SHP77 (cell line): ENCODE results near the gene FAM168B.

ENCODE experiments used
- DNase-seq, 2 experiments: peaks; one replicate each; lab custom pipeline; 2025; lab: John Stamatoyannopoulos, UW

The FAM168B gene

DNA sequence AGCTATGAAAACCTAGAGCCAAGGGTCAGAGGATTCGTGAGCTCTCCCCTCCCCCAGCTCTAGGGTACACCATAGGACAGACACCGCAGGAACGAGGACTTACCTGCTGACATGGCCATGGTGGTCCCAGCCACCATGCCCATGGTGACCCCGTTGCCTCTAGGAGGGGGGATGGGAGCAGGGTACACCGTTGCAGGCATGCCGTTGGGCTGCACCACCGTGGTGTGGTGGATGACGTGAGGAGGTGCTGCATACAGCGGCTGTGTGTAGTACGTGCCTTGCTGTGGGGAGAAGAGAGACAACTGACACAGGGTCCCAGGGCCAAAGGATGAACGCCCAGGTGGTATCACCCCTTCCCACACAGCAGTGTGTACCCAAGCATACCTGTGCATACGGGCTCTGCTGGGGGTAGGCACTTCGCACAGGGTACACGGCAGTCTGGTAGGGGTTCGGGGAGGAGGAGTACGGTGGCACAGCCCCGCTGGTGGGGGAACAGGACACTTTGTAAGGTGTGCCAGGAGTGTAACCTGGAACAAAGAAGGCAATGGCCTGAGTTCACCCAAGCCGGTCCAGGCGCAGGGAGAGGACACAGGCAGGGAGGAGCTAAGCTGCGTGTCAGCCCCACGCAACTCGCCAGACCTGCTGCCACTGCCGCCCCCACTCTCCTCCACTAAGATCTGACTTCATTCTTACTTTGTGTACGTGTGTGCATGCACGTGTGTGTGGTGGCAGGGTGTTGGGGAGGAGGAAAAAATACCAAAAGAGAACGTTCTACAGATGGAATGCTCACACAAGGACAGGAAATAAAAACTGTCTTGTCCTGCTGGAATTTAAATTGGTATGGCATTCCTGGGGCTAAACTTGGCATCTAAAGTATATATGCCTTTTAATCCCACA lies 37.8 kb downstream of the FAM168B start:
- no peak for DNase-seq

- DNase-seq, result no peak
Observed at GRCh38 chr2:131054488-131054887, 38.8 kb downstream of the FAM168B start.

DNA sequence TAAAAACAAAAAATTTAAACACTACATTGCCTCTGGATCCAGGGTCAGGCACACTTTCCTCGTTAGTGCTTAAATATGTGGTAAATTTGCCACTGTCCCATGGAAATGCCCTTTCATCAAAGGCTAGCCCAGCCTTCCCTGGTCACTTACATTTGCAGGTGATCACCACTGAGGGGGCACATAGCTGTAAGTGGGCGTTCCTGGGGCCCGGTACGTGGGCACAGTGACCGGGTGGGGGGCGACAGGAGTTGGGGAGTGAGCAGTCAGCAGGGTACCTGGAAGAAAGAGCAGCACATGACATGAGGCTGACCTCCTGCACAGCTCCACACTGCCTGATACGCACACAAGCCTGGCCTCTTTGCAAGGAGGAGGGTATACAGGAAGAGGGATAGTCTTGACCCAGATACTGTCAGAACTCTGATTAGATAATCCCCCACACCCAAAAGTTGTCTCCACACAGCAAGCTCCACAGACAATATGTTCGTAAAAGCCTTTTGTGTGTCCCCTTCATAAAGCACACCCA lies 40.5 kb downstream of the FAM168B start:
- no peak for DNase-seq

- DNase-seq, result no peak
Observed at GRCh38 chr2:131050896-131051295, 42.4 kb downstream of the FAM168B start.

- no peak for DNase-seq
Observed at GRCh38 chr2:131049150-131049718, 44.0 kb downstream of the FAM168B start.

GRCh38 chr2:131048641-131049040 lies 44.6 kb downstream of the FAM168B start:
- no peak for DNase-seq

DNA sequence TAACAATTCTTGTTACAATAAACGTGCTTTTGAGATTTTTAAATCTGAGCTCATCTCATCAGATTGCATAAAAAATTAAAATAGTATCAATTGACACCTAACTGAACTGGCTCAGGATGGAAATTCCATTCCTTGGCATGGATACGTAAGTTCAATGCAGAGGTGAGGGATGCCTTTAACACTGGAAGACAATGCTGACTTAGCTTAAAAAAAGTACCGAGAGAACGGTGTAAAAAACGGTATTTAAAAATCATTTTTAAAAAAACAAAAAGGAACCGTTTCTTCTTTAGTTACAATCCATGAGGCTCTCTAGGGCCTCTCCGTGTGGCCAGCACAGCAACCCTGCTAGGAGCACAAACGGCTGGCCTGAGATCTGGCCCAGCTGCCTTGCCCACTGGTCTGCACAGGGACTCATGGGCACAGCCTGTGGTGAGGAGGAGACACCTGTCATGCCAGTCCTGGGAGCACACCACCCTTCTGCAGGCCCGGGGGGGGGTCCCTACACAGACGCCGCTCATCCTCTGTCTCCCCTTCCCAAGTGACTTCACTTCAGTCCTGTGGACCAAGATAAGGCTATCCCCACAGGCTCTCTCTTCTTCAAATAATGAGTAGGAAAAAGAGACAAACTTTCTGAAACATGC lies 45.2 kb downstream of the FAM168B start:
- DNase-seq, result no peak

DNA sequence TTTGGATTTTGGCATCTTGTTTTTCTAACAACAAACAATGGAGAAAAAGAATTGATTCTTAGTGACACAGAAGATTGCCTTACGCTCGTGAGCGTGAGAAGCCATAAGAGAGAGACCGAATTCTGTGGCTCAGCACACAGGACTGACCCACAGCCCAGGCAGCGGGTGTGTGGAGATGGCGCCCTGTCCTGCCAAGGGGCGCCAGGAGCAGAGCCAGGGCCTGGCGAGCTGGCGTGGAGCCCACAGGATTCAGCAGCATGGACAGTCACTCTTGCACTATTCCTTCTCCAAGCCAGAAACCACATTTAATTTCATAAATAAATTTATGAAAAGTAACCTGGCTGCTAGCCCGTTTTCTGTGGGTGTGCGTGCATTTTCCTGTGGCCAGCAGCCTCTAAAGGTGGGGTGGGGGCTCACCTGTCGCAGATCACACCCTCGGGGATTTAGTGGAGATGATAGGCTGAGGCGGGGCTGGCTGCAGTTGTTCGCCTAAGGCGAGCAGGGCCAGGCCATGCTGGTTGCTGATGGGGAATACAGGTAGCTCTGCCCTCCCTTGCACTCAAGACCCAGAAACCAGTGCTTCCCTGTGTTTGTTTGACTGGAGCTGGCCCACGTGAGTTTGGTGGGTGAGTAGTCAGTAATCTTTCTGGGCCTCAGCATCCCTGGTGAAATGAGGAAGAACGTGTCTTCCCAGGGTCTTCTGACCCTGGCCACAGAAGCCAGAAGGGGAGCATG lies 46.2 kb downstream of the FAM168B start:
- no peak for DNase-seq

GRCh38 chr2:131046028-131046917 lies 47.0 kb downstream of the FAM168B start:
- no peak for DNase-seq

DNA sequence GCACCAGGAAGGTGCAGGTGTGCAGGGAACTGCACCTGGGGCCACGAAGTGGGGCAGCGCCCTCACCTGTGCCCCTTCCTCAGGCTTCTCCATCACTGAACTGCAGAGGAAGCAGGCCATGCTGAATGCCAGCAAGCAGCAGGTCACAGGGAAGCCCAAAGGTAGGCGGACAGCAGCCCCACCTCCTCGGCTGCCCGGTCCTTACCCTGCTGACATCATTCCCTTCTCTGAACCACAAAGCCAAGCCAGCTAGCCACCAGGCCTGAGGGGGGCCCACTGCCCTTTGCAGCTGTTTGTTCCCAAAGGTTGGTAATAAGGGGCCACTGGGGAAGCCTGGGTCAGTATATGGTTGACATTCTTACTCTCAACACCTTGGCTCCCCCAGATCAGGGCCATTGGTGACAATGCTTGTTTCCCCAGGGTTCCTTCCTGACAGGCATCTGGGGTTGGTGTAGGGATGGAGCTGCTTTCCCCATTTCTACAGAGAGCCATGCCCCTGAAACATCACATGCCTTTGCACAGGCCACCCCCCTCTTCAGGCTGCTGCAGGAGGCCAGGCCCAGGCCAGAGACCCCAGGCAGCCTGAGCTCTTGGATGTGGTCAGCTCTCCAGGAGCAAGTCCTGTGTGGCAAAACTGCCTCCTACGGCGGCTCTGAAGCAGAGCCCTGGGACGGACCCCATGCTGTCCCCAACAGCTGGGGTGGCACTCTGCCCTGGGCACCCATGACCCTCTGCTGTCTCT lies 47.8 kb downstream of the FAM168B start:
- DNase-seq, result no peak

GRCh38 chr2:131044757-131045150 lies 48.5 kb downstream of the FAM168B start:
- DNase-seq, result no peak

- no peak for DNase-seq
Observed at GRCh38 chr2:131044075-131044756, 49.0 kb downstream of the FAM168B start.

GRCh38 chr2:131043199-131044074 lies 49.8 kb downstream of the FAM168B start:
- DNase-seq, result no peak

- no peak for DNase-seq
Observed at GRCh38 chr2:131042148-131042775, 51.0 kb downstream of the FAM168B start.

GRCh38 chr2:131041402-131042147 lies 51.7 kb downstream of the FAM168B start:
- DNase-seq, result no peak

DNA sequence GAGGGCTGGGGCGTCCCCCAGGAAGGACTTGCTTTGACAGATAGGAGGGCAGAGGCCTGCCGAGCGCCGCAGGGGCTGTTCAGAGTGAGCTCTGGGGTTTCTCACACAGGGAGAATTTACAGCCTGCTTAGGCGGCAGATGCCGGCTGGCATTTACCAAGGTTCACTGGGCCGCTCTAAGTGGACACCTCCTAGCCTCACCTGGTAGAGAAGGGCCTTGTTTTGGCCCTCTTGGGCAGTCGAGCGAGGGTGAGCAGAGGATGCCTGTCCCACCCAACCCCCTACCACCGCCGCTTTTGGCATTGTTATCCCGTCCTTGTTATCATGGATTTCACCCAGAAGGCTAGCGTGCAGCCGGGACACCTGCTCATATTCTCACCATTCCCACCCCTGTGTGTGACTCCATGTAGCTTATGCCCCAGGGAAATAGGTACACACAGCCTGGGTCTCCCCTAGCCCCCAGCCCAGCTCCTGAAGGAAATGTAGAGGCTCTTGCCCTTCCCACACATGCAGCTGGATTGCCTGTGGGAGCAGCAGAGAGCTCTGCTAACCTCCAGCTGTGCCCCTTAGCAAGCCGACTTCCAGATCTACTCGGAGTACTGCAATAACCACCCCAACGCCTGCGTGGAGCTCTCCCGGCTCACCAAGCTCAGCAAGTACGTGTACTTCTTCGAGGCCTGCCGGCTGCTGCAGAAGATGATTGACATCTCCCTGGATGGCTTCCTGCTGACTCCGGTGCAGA lies 52.4 kb downstream of the FAM168B start:
- no peak for DNase-seq
